NCI-H345 treated with DMSO at 0.1 percent for 48 hours (cell line): Measurements from ENCODE around the gene PADI4.
"Not testable (repeated sequence)": the region's sequence is repeated elsewhere in the genome, so short reads cannot be mapped to it uniquely, and the experiment has no call there.

Source experiments
- DNase-seq: peaks from one replicate; lab custom pipeline; 2025; ENCODE audit not compliant: unreplicated experiment; lab: John Stamatoyannopoulos, UW

PADI4 gene

GRCh38 chr1:17377325-17377953 is 69.4 kb downstream of the PADI4 start:
- DNase-seq: peak; percentile 96

- no peak for DNase-seq
These were observed 73.2 kb downstream of the PADI4 start for GRCh38 chr1:17381161-17381560.

- DNase-seq: no peak
These were observed 84.3 kb downstream of the PADI4 start for GRCh38 chr1:17392199-17392740.

- no peak for DNase-seq
These were observed 85.2 kb downstream of the PADI4 start for GRCh38 chr1:17393230-17393629.

GRCh38 chr1:17397910-17398695 is 90.1 kb downstream of the PADI4 start:
- DNase-seq: no peak

- DNase-seq: no peak
These were observed 92.8 kb downstream of the PADI4 start for GRCh38 chr1:17400725-17401341.

GRCh38 chr1:17401841-17402240 is 93.8 kb downstream of the PADI4 start:
- DNase-seq: no peak

- DNase-seq: no peak
These were observed 95.1 kb downstream of the PADI4 start for GRCh38 chr1:17403081-17403480.

GRCh38 chr1:17404034-17404684 is 96.2 kb downstream of the PADI4 start:
- no peak for DNase-seq

- no peak for DNase-seq
These were observed 96.8 kb downstream of the PADI4 start for GRCh38 chr1:17404820-17405219.

GRCh38 chr1:17405898-17406759 is 98.1 kb downstream of the PADI4 start:
- DNase-seq: peak; percentile 50

GRCh38 chr1:17406760-17407475 is 98.9 kb downstream of the PADI4 start:
- DNase-seq: not testable (repeated sequence)

GRCh38 chr1:17407786-17408514 is 100.0 kb downstream of the PADI4 start:
- DNase-seq: not testable (repeated sequence)

- no peak for DNase-seq
These were observed 101.4 kb downstream of the PADI4 start for GRCh38 chr1:17409391-17409811.

- DNase-seq: no peak
These were observed 104.3 kb downstream of the PADI4 start for GRCh38 chr1:17412093-17412870.
